Measurements from ENCODE around the gene ATXN1.

DNA sequence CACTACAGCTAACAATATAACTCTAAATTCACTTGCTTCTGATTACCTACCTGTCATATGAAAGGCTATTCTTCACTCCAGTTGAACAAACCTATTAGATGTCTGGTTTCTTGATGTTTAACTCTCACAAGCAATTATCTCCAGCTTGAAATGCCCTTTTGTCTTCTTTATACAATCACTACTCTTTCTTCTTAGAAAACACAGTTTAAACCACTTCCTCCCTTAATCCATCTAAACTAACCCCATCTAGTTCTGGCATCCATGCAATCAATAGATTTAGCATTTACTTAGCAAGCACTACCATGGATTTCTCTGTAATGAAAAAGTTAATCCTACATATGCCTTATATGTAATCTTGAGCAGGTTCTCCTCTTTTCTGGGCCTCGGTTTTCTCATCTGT lies 127.3 kb downstream of the ATXN1 start:
- TF ChIP-seq, protein P1, sequence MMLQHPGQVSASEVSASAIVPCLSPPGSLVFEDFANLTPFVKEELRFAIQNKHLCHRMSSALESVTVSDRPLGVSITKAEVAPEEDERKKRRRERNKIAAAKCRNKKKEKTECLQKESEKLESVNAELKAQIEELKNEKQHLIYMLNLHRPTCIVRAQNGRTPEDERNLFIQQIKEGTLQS (CRISPR knock-in tag; conservative IDR thresholded peaks at IDR 0.05) = no peak
- TF ChIP-seq, protein P2, sequence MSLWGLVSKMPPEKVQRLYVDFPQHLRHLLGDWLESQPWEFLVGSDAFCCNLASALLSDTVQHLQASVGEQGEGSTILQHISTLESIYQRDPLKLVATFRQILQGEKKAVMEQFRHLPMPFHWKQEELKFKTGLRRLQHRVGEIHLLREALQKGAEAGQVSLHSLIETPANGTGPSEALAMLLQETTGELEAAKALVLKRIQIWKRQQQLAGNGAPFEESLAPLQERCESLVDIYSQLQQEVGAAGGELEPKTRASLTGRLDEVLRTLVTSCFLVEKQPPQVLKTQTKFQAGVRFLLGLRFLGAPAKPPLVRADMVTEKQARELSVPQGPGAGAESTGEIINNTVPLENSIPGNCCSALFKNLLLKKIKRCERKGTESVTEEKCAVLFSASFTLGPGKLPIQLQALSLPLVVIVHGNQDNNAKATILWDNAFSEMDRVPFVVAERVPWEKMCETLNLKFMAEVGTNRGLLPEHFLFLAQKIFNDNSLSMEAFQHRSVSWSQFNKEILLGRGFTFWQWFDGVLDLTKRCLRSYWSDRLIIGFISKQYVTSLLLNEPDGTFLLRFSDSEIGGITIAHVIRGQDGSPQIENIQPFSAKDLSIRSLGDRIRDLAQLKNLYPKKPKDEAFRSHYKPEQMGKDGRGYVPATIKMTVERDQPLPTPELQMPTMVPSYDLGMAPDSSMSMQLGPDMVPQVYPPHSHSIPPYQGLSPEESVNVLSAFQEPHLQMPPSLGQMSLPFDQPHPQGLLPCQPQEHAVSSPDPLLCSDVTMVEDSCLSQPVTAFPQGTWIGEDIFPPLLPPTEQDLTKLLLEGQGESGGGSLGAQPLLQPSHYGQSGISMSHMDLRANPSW (CRISPR knock-in tag; conservative IDR thresholded peaks at IDR 0.05; ENCODE audit: low read depth) = no peak
- TF ChIP-seq RORB (CRISPR knock-in tag; IDR thresholded peaks at IDR 0.05) = no peak
- TF ChIP-seq, protein P3, sequence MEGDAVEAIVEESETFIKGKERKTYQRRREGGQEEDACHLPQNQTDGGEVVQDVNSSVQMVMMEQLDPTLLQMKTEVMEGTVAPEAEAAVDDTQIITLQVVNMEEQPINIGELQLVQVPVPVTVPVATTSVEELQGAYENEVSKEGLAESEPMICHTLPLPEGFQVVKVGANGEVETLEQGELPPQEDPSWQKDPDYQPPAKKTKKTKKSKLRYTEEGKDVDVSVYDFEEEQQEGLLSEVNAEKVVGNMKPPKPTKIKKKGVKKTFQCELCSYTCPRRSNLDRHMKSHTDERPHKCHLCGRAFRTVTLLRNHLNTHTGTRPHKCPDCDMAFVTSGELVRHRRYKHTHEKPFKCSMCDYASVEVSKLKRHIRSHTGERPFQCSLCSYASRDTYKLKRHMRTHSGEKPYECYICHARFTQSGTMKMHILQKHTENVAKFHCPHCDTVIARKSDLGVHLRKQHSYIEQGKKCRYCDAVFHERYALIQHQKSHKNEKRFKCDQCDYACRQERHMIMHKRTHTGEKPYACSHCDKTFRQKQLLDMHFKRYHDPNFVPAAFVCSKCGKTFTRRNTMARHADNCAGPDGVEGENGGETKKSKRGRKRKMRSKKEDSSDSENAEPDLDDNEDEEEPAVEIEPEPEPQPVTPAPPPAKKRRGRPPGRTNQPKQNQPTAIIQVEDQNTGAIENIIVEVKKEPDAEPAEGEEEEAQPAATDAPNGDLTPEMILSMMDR (IDR thresholded peaks at IDR 0.05) = no peak
- TF ChIP-seq, protein P4, sequence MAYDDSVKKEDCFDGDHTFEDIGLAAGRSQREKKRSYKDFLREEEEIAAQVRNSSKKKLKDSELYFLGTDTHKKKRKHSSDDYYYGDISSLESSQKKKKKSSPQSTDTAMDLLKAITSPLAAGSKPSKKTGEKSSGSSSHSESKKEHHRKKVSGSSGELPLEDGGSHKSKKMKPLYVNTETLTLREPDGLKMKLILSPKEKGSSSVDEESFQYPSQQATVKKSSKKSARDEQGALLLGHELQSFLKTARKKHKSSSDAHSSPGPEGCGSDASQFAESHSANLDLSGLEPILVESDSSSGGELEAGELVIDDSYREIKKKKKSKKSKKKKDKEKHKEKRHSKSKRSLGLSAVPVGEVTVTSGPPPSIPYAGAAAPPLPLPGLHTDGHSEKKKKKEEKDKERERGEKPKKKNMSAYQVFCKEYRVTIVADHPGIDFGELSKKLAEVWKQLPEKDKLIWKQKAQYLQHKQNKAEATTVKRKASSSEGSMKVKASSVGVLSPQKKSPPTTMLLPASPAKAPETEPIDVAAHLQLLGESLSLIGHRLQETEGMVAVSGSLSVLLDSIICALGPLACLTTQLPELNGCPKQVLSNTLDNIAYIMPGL (CRISPR knock-in tag; IDR thresholded peaks at IDR 0.05) = no peak
- TF ChIP-seq, protein P5, sequence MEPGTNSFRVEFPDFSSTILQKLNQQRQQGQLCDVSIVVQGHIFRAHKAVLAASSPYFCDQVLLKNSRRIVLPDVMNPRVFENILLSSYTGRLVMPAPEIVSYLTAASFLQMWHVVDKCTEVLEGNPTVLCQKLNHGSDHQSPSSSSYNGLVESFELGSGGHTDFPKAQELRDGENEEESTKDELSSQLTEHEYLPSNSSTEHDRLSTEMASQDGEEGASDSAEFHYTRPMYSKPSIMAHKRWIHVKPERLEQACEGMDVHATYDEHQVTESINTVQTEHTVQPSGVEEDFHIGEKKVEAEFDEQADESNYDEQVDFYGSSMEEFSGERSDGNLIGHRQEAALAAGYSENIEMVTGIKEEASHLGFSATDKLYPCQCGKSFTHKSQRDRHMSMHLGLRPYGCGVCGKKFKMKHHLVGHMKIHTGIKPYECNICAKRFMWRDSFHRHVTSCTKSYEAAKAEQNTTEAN (CRISPR knock-in tag; IDR thresholded peaks at IDR 0.05) = no peak
- TF ChIP-seq, protein P6, sequence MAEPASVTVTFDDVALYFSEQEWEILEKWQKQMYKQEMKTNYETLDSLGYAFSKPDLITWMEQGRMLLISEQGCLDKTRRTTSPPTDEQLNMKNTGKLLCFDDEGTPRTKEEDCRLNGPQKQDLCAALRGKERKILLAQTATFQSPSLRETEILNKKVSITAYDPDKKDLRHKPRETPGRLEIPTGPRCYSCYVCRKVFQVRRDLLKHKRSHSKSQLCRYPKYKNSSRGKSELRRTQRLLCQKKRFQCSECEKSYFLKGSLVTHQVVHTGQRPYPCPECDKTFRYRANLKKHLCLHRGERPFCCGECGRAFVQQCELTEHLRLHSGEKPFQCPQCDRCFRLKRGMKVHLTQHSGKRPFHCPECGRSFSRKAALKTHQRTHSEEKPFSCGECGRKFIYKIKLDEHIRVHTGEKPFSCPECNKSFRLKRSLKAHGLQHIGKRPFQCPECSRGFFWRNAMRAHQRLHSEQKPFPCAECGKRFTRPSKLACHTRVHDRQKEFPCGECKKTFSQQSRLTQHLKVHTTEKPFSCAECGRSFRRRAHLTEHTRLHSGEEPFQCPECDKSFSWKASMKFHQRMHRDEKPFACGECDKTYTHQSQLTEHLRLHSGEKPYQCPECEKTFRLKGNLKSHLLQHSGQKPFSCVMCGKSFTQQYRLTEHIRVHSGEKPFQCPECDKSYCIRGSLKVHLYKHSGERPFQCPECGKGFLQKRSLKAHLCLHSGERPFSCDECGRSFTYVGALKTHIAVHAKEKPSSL (CRISPR knock-in tag; conservative IDR thresholded peaks at IDR 0.05) = no peak
- no peak for TF ChIP-seq ZNF263 (CRISPR knock-in tag; IDR thresholded peaks at IDR 0.05; ENCODE audit: low read depth)
- TF ChIP-seq, protein P7, sequence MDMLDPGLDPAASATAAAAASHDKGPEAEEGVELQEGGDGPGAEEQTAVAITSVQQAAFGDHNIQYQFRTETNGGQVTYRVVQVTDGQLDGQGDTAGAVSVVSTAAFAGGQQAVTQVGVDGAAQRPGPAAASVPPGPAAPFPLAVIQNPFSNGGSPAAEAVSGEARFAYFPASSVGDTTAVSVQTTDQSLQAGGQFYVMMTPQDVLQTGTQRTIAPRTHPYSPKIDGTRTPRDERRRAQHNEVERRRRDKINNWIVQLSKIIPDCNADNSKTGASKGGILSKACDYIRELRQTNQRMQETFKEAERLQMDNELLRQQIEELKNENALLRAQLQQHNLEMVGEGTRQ (CRISPR knock-in tag; IDR thresholded peaks at IDR 0.05) = no peak
- TF ChIP-seq GABPB1 (CRISPR knock-in tag; IDR thresholded peaks at IDR 0.05) = no peak
- TF ChIP-seq, protein P8, sequence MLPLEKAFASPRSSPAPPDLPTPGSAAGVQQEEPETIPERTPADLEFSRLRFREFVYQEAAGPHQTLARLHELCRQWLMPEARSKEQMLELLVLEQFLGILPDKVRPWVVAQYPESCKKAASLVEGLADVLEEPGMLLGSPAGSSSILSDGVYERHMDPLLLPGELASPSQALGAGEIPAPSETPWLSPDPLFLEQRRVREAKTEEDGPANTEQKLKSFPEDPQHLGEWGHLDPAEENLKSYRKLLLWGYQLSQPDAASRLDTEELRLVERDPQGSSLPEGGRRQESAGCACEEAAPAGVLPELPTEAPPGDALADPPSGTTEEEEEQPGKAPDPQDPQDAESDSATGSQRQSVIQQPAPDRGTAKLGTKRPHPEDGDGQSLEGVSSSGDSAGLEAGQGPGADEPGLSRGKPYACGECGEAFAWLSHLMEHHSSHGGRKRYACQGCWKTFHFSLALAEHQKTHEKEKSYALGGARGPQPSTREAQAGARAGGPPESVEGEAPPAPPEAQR (CRISPR knock-in tag; IDR thresholded peaks at IDR 0.05) = no peak
- no peak for TF ChIP-seq ZNF232 (CRISPR knock-in tag; IDR thresholded peaks at IDR 0.05)

All from WTC11 (cell line).